HG02798 (cell line): ENCODE data around the gene PCIF1.
"Not testable (repeated sequence)": the region's sequence is repeated elsewhere in the genome, so short reads cannot be mapped to it uniquely, and the experiment has no call there.

Source experiments
- ATAC-seq: cut with Tn5 transposase; IDR thresholded peaks from one replicate; pipeline ENCODE4 v1.9.1; 2021; ENCODE audit warnings: mild to moderate bottlenecking; ENCODE audit not compliant: unreplicated experiment, poor library complexity

PCIF1 gene

GRCh38 chr20:45921337-45922189 lies 12.9 kb upstream of the PCIF1 start:
- no peak for ATAC-seq

- ATAC-seq, result no peak
Measured at GRCh38 chr20:45924391-45925261, 9.9 kb upstream of the PCIF1 start.

- ATAC-seq, result no peak
Measured at GRCh38 chr20:45925821-45926506, 8.5 kb upstream of the PCIF1 start.

- no peak for ATAC-seq
Measured at GRCh38 chr20:45926731-45927070, 7.8 kb upstream of the PCIF1 start.

- ATAC-seq, result no peak
Measured at GRCh38 chr20:45927071-45927878, 7.2 kb upstream of the PCIF1 start.

GRCh38 chr20:45931680-45932079 lies 2.8 kb upstream of the PCIF1 start:
- not testable (repeated sequence) for ATAC-seq

DNA sequence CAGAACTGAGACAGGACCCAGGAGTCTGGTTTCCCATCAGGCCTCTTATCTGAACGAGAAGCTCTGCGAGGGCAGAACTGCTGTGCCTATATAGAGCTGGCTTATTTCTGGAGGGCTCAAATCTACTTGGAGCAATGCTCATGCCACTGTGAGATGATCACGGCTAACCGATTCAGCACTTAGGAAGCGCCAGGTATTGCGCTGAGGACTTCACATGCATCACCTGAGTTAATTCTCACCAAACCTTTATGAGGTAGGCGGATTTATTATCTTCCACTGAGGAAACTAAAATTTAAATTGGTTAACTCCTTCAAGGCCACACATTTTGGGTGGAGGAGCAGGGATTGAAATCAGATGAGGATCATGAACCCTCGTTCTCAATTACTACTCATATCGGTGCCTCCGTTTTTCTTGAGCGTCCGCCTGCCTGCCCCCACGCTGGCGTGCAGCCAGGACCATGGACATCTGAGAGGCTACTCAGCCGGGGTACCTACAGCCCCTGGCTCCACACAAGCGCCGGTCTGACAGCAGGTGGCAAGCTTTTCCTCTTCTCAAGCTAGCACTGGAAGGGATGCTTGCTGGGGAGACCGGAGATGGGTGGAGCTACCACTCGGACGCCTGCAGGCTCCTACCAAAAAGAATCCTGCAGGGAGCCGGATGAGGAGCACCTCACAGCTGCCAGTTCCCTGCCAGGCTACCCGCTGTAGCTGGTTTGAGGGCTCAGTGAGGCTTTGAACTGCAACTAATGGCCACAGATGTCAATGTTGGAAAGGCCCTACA lies 1.0 kb upstream of the PCIF1 start:
- ATAC-seq, result no peak

- ATAC-seq, result peak; percentile 13
Measured at GRCh38 chr20:45934046-45934585, 367 bp upstream of the PCIF1 start.

DNA sequence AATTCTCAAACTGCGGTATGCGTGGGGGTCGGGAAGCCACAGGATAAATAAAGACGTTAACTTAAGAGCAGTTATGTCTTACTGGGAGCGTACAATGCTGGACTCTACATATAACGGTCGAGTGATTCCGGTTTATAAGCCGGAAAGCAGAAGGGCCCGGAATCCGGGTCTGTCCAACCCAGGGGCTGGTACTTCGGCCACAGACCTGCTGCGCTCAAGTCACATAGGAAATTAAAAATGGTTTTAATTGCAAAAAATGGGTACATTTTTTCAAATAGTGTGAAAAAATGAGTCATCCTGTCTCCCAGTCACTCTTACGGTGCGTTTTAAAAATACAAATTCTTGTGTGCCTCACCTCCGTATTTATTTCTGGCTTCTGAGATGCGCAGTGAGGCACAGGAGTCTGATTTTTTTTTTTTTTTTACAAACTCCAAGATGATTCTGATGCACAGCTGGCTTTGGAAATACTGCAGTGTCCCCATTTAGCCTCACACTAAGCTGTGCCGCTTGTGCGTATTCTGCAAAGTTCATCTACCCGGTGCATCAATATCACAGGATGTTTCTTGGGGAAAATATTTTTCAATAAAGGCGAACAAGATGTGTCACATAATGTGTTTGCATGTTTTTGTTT lies 1.0 kb downstream of the PCIF1 start:
- peak; percentile 11 for ATAC-seq

DNA sequence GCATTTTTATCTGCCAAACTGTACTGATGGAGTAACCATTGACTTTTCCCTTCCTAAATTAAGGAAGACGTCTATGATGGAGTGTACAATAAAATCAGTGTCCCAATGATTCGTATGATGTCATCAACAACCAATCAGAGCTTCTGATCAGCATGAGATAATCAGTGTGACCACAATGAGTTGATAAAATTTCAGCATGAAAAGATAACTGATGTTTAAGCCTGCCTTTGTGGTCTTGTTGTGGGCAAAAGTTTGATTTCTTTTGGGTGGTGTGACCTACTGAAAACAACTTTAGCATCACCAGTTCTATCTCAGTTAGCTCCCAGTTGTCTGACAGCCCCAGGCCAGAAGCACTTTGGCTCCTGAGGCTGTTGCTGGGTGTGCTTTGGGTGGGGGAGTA lies 3.3 kb downstream of the PCIF1 start:
- ATAC-seq, result no peak

DNA sequence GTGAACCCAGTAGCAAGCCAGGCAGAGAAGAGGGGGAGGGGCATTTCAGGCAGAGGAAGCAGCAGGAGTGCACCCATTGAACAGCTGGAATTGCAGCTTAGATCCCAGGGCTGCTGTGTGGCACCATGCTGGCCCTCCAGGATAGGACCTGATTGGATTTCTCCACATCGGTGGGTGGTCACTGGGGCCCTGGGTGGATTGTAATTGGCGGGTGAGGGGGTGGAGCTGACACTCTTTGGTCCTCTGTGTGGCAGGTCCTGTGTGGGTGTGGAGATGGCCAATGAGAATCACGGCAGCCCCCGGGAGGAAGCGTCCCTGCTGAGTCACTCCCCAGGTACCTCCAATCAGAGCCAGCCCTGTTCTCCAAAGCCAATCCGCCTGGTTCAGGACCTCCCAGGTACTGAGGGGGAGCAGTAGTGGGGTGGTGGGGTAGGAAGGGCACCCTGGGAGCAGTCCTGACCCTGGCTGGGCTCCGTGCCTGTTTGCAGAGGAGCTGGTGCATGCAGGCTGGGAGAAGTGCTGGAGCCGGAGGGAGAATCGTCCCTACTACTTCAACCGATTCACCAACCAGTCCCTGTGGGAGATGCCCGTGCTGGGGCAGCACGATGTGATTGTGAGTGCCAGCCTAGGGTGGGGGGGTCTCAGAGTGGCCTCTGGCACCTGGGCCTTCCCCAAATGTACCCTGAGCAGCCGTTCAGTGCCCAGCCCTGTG lies 4.4 kb downstream of the PCIF1 start:
- no peak for ATAC-seq

GRCh38 chr20:45940053-45940452 lies 5.6 kb downstream of the PCIF1 start:
- no peak for ATAC-seq

GRCh38 chr20:45940469-45940868 lies 6.0 kb downstream of the PCIF1 start:
- no peak for ATAC-seq

GRCh38 chr20:45943613-45944012 lies 9.1 kb downstream of the PCIF1 start:
- ATAC-seq, result no peak

DNA sequence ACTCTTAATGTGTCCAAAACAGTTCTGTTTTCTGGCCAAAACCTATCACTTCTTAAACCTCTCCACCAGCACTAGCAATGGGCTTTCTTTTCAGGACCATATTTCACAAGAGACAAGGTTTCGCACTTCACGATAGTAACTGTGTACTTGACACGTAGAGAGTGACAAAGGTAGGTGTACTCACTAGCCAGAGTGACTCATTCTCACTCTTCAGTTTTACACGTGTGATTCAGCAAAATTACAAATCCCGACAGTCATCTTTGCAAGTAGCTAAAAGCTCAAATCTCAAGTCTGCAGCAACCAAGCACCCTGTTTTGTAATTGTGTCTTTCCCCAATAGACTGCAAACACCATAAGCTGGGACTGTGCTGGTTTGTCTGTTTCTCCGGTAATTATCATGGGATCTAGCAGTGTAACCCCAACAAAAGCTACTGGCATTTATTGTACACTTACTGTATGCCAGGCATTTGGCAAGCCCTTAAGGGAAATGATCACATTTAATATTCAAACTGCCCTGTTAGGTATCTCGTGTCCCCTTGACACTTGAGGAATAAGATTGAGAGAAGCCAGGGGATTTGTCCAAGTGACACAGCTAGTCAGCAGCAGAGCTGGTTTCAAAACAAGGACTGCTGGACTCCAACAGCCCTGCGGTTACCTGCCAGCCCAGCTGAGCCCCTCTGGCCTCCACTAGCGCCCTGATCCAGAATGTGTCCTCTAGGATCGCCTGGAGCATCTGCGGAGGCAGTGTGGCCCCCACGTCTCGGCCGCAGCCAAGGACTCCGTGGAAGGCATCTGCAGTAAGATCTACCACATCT lies 9.9 kb downstream of the PCIF1 start:
- ATAC-seq, result no peak

DNA sequence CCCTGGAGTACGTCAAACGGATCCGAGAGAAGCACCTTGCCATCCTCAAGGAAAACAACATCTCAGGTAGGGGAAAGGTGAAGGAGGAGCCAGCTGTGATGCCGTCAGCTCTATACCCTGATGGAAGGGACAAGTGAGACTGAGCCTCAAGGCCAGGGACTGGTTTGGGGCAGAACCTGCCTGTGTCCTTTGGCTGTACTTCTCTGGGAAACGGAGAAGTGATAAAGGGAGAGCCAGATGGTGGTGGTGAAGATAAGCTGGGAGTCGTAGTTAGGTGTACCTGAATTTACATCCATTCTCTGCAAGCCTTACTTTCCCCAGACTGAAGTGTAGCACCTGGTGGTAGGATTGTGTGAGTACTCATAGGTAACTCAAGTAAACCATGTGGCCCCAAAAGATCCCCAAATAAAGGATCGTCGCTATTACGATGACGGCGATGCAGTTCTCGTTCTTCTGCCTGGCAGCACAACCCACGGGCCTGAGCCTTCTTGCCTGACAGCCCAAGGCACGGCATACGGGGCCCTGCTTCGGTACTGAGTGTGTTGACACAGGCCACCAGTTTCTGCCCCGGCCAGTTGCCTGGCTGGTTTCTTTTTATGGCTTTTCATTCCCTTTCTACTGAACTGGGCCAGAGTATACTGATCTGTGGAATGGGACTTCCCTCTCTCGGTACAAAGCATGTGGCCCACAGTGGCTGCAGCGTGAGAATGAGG lies 10.6 kb downstream of the PCIF1 start:
- ATAC-seq, result no peak
